HG03432 (cell line): ENCODE measurements around the gene GPR6.

Source experiments
- ATAC-seq: cut with Tn5 transposase; IDR thresholded peaks from one replicate; pipeline ENCODE4 v1.9.1; 2021; ENCODE audit warnings: mild to moderate bottlenecking, moderate library complexity; ENCODE audit not compliant: unreplicated experiment

The GPR6 gene

GRCh38 chr6:109998159-109998785 lies 20.2 kb downstream of the GPR6 start:
- ATAC-seq, result no peak

GRCh38 chr6:109999740-110000139 lies 21.6 kb downstream of the GPR6 start:
- ATAC-seq, result no peak

- ATAC-seq, result no peak
These were observed 24.6 kb downstream of the GPR6 start for GRCh38 chr6:110002676-110003075.

GRCh38 chr6:110013386-110013785 lies 35.3 kb downstream of the GPR6 start:
- no peak for ATAC-seq

- no peak for ATAC-seq
These were observed 37.1 kb downstream of the GPR6 start for GRCh38 chr6:110015206-110015605.

GRCh38 chr6:110017306-110017705 lies 39.2 kb downstream of the GPR6 start:
- no peak for ATAC-seq

- ATAC-seq, result no peak
These were observed 39.8 kb downstream of the GPR6 start for GRCh38 chr6:110017946-110018345.

GRCh38 chr6:110018486-110018885 lies 40.4 kb downstream of the GPR6 start:
- no peak for ATAC-seq

GRCh38 chr6:110020888-110021287 lies 42.8 kb downstream of the GPR6 start:
- ATAC-seq, result no peak

GRCh38 chr6:110029144-110029543 lies 51.0 kb downstream of the GPR6 start:
- ATAC-seq, result no peak
